T follicular helper cell (primary cell): ENCODE data around the gene TUBA4A.

Experiments
- DNase-seq: peaks from one replicate; pipeline ENCODE4 v3.0.0-alpha.2; 2020; ENCODE audit warnings: low read depth

Gene TUBA4A

GRCh38 chr2:219234331-219234730 is 19.4 kb downstream of the TUBA4A start:
- no peak for DNase-seq

- no peak for DNase-seq
Measured at GRCh38 chr2:219230059-219230540, 23.6 kb downstream of the TUBA4A start.

GRCh38 chr2:219229305-219230058 is 24.2 kb downstream of the TUBA4A start, which contains the start of the genes ANKZF1 and ATG9A:
Gene ANKZF1, plus strand, starts transcription at chr2:219229806. Its CDS starts 452 bp downstream, at chr2:219230258.
Gene ATG9A, minus strand, starts transcription at chr2:219229636. Its CDS starts 1,612 bp downstream, at chr2:219228024.
- peak; percentile 98 for DNase-seq

- no peak for DNase-seq
Measured at GRCh38 chr2:219228911-219229304, 24.8 kb downstream of the TUBA4A start.

GRCh38 chr2:219228041-219228910 is 25.4 kb downstream of the TUBA4A start:
- no peak for DNase-seq

- DNase-seq: no peak
Measured at GRCh38 chr2:219225350-219225749, 28.4 kb downstream of the TUBA4A start.

GRCh38 chr2:219223831-219224610 is 29.7 kb downstream of the TUBA4A start:
- no peak for DNase-seq

- DNase-seq: no peak
Measured at GRCh38 chr2:219221957-219222518, 31.7 kb downstream of the TUBA4A start.

- DNase-seq: no peak
Measured at GRCh38 chr2:219220652-219221402, 32.9 kb downstream of the TUBA4A start.

- DNase-seq: no peak
Measured at GRCh38 chr2:219219784-219220532, 33.8 kb downstream of the TUBA4A start.

GRCh38 chr2:219218732-219219701 is 34.7 kb downstream of the TUBA4A start, which contains the start of gene ABCB6:
Gene ABCB6, minus strand, starts transcription at chr2:219218958. Its CDS starts 285 bp downstream, at chr2:219218673.
- DNase-seq: peak; percentile 86

GRCh38 chr2:219218217-219218731 is 35.4 kb downstream of the TUBA4A start:
- no peak for DNase-seq

- DNase-seq: no peak
Measured at GRCh38 chr2:219216535-219216915, 37.2 kb downstream of the TUBA4A start.

GRCh38 chr2:219215871-219216534 is 37.7 kb downstream of the TUBA4A start:
- DNase-seq: no peak

GRCh38 chr2:219214786-219215185 is 38.9 kb downstream of the TUBA4A start:
- no peak for DNase-seq

- DNase-seq: no peak
Measured at GRCh38 chr2:219214141-219214540, 39.6 kb downstream of the TUBA4A start.

- no peak for DNase-seq
Measured at GRCh38 chr2:219213486-219214071, 40.1 kb downstream of the TUBA4A start.

- DNase-seq: no peak
Measured at GRCh38 chr2:219213026-219213415, 40.7 kb downstream of the TUBA4A start.
